HepG2 (cell line): Measurements from ENCODE around the gene GDE1. TPM values are rescaled to one million over a fixed set of nuclear protein-coding genes. Genes with fewer than 3 reads are reported as not detected.
A peak's percentile ranks its signal among the peaks of the same experiment; 100 is the strongest.

ENCODE experiments used
- ATF4 ChIP-seq, 2 experiments: fragments of 450-650 bp in 1 of 2; sonication (generic) in 1 of 2; formaldehyde crosslinking; IDR thresholded peaks; 2 replicates each; pipeline versions ENCODE4 v1.5.0 to v1.8.0; 2020 to 2022; ENCODE audit warnings: mild to moderate bottlenecking in 1 of 2, missing genetic modification reagents in 1 of 2
- CEBPB ChIP-seq: IDR thresholded peaks from 2 replicates; pipeline ENCODE4 v1.6.1; 2011; ENCODE audit warnings: low read depth, low read length, improper control_type of control experiment, borderline replicate concordance
- CEBPG ChIP-seq: IDR thresholded peaks from 2 replicates; pipeline ENCODE4 v1.6.1; 2016
- CHD2 ChIP-seq: IDR thresholded peaks from 2 replicates; pipeline ENCODE4 v1.6.1; 2011; ENCODE audit warnings: low read depth, low read length, improper control_type of control experiment
- DR1 ChIP-seq: sonication (generic); formaldehyde crosslinking; IDR thresholded peaks from 2 replicates; pipeline ENCODE4 v1.8.0; 2021; ENCODE audit warnings: mild to moderate bottlenecking, missing genetic modification reagents, inconsistent platforms
- HIC2 ChIP-seq: sonication (generic); formaldehyde crosslinking; IDR thresholded peaks from 2 replicates; pipeline ENCODE4 v1.9.0; 2022; ENCODE audit warnings: low read depth, missing genetic modification reagents
- KMT2A ChIP-seq: sonication (generic); formaldehyde crosslinking; IDR thresholded peaks from 2 replicates; pipeline ENCODE4 v1.4.0; 2020; ENCODE audit warnings: missing genetic modification reagents
- KMT2B ChIP-seq: IDR thresholded peaks from 2 replicates; pipeline ENCODE4 v1.6.1; 2016; ENCODE audit warnings: missing genetic modification reagents, missing compliant biosample characterization
- LRRFIP1 ChIP-seq: sonication (generic); formaldehyde crosslinking; conservative IDR thresholded peaks from 2 replicates; pipeline ENCODE4 v1.4.0; 2020; ENCODE audit warnings: missing genetic modification reagents
- NKX3-1 ChIP-seq: sonication (generic); formaldehyde crosslinking; IDR thresholded peaks from 2 replicates; pipeline ENCODE4 v1.5.0; 2020; ENCODE audit warnings: missing genetic modification reagents
- NR2C2 ChIP-seq: sonication (generic); formaldehyde crosslinking; IDR thresholded peaks from 2 replicates; pipeline ENCODE4 v1.4.0; 2020; ENCODE audit warnings: missing genetic modification reagents, mild to moderate bottlenecking, moderate library complexity, borderline replicate concordance
- POGZ ChIP-seq: sonication (generic); formaldehyde crosslinking; IDR thresholded peaks from 2 replicates; pipeline ENCODE4 v1.4.0; 2020; ENCODE audit warnings: mild to moderate bottlenecking, missing genetic modification reagents
- POLR2AphosphoS2 ChIP-seq: IDR thresholded peaks from 2 replicates; pipeline ENCODE4 v1.6.1; 2011; ENCODE audit warnings: low read depth, low read length, improper control_type of control experiment
- TRIM22 ChIP-seq: fragments of 450-650 bp; IDR thresholded peaks from 2 replicates; pipeline ENCODE4 v1.6.1; 2017
- ZBTB43 ChIP-seq: sonication (generic); formaldehyde crosslinking; conservative IDR thresholded peaks from 2 replicates; pipeline ENCODE4 v1.4.0; 2020; ENCODE audit warnings: missing genetic modification reagents
- ZFP36L1 ChIP-seq: sonication (generic); formaldehyde crosslinking; IDR thresholded peaks from 2 replicates; pipeline ENCODE4 v1.8.0; 2022; ENCODE audit warnings: mild to moderate bottlenecking, missing genetic modification reagents, moderate library complexity
- ZMYM3 ChIP-seq: sonication (generic); formaldehyde crosslinking; IDR thresholded peaks from 2 replicates; pipeline ENCODE4 v1.5.1; 2020; ENCODE audit warnings: mild to moderate bottlenecking, missing genetic modification reagents
- ZNF414 ChIP-seq: sonication (generic); formaldehyde crosslinking; IDR thresholded peaks from 2 replicates; pipeline ENCODE4 v1.5.0; 2020; ENCODE audit warnings: missing genetic modification reagents
- ZNF547 ChIP-seq: sonication (generic); formaldehyde crosslinking; IDR thresholded peaks from 2 replicates; pipeline ENCODE4 v1.5.1; 2020; ENCODE audit warnings: mild to moderate bottlenecking, missing genetic modification reagents
- ZNF564 ChIP-seq: sonication (generic); formaldehyde crosslinking; IDR thresholded peaks from 2 replicates; pipeline ENCODE4 v1.8.1; 2023; ENCODE audit warnings: mild to moderate bottlenecking, missing genetic modification reagents
- ZNF7 ChIP-seq: IDR thresholded peaks from 2 replicates; pipeline ENCODE4 v1.6.1; 2016; ENCODE audit warnings: missing biosample characterization, missing genetic modification reagents
- ZNF713 ChIP-seq: sonication (generic); formaldehyde crosslinking; IDR thresholded peaks from 2 replicates; pipeline ENCODE4 v1.4.0; 2020; ENCODE audit warnings: mild to moderate bottlenecking, missing genetic modification reagents
- ZNF850 ChIP-seq: sonication (generic); formaldehyde crosslinking; conservative IDR thresholded peaks from 2 replicates; pipeline ENCODE4 v1.9.0; 2021; ENCODE audit warnings: mild to moderate bottlenecking, missing genetic modification reagents
- ZSCAN12 ChIP-seq: sonication (generic); formaldehyde crosslinking; IDR thresholded peaks from 2 replicates; pipeline ENCODE4 v1.9.0; 2021; ENCODE audit warnings: mild to moderate bottlenecking, missing genetic modification reagents
- polyA plus RNA-seq, 8 experiments: library from polyadenylated mRNA; depleted of rRNA in 3 of 8; stranded (reverse) in 7 of 8; unstranded in 1 of 8; fragments of >200 nt; fragmentation: Illumina TruSeq in 4 of 8; extraction: Trizol in 4 of 8; gene quantifications; 2 replicates each; pipeline versions ENCODE4 v1.2.1 to v1.2.3, GENCODE V29; 2011 to 2016; ENCODE audit warnings: low read depth in 4 of 8, missing spikeins in 1 of 8, mixed read lengths in 1 of 8; ENCODE audit not compliant: insufficient read depth in 1 of 8
- total RNA-seq, 5 experiments: library from RNA; depleted of rRNA; stranded (reverse); fragments of >200 nt; fragmentation: Illumina TruSeq; extraction: Trizol; gene quantifications; 2 replicates each; pipeline ENCODE4 v1.2.3, GENCODE V29; 2016; ENCODE audit warnings: low read depth in 1 of 5

Gene GDE1
- total and polyA plus RNA-seq, 2 of the 13 experiments (the other 11 are each of a cell fraction or from before 2014, with no cell fraction given): 35.9 to 59.0 TPM

- TF ChIP-seq HIC2: no peak
- no peak for TF ChIP-seq ZNF850 (CRISPR knock-in tag)
- 0 out of 2 replicates have a peak, but pooled peaks have one; percentile 35 for TF ChIP-seq CEBPB
- TF ChIP-seq KMT2A (CRISPR knock-in tag): no peak
- TF ChIP-seq ZMYM3 (CRISPR knock-in tag): no peak
- no peak for TF ChIP-seq ZFP36L1 (CRISPR knock-in tag)
- TF ChIP-seq ZSCAN12 (CRISPR knock-in tag): 0 out of 2 replicates have a peak, but pooled peaks have one; percentile 29
- 0 out of 2 replicates have a peak, but pooled peaks have one; percentile 28 for TF ChIP-seq ZBTB43 (CRISPR knock-in tag)
- no peak for TF ChIP-seq KMT2B
- TF ChIP-seq ZNF7: no peak
- no peak for TF ChIP-seq LRRFIP1 (CRISPR knock-in tag)
- TF ChIP-seq TRIM22: no peak
- TF ChIP-seq DR1 (CRISPR knock-in tag): no peak
- TF ChIP-seq ZNF547 (CRISPR knock-in tag): no peak
- TF ChIP-seq ZNF564 (CRISPR knock-in tag): no peak
- TF ChIP-seq ZNF414 (CRISPR knock-in tag): no peak
- no peak for TF ChIP-seq POLR2AphosphoS2
- TF ChIP-seq NR2C2: no peak
- TF ChIP-seq CEBPG (CRISPR knock-in tag): peak; percentile 33; the same call in 1 of the 2 replicates
- 0 out of 4 replicates have a peak, but pooled peaks of 1 of the 2 experiments have one; percentile 20 for TF ChIP-seq ATF4 (CRISPR knock-in tag; IDR thresholded peaks at IDR 0.05)
- TF ChIP-seq NKX3-1 (CRISPR knock-in tag): no peak
- TF ChIP-seq ZNF713: no peak
- no peak for TF ChIP-seq CHD2
- TF ChIP-seq POGZ (CRISPR knock-in tag): no peak
Observed at GRCh38 chr16:19525385-19525723, 3.5 kb upstream of the GDE1 start (continued).
